Measurements from ENCODE around the gene RGS18.

DNA sequence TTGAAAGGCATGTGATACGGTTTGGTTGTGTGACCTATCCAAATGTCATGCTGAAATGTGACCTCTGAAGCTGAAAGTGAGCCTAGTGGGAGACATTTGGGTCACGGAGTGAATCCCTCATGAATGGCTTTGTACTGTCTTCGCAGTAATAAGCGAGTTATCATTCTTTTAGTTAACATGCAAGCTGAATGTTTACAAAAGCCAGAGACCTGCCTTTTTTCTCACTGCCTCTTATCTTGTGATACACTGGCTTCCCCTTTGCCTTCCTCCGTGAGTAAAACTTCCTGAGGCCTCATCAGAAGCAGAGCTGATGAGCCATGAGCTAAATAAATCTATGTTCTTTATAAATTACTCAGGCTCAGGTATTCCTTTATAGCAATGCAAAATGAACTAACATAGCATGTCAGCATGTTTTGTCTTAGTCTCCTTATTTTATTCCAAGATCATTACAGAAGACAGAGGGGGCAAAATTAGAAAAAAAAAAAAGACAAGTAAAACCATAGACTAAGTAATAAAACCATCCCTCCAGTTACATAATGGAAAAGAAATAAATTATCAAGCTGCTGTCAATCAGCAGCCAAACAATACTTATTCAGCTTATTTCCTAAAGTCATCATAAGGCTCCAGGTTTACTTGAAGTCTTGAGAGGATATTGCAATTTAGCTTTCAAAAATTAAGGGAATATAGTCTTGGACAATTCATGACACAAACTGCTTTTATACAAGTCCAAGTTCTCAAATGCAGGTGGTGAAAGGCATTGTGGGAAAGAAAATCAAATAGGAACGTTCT, 12.1 kb downstream of the RGS18 start:
- TF ChIP-seq, protein P1, sequence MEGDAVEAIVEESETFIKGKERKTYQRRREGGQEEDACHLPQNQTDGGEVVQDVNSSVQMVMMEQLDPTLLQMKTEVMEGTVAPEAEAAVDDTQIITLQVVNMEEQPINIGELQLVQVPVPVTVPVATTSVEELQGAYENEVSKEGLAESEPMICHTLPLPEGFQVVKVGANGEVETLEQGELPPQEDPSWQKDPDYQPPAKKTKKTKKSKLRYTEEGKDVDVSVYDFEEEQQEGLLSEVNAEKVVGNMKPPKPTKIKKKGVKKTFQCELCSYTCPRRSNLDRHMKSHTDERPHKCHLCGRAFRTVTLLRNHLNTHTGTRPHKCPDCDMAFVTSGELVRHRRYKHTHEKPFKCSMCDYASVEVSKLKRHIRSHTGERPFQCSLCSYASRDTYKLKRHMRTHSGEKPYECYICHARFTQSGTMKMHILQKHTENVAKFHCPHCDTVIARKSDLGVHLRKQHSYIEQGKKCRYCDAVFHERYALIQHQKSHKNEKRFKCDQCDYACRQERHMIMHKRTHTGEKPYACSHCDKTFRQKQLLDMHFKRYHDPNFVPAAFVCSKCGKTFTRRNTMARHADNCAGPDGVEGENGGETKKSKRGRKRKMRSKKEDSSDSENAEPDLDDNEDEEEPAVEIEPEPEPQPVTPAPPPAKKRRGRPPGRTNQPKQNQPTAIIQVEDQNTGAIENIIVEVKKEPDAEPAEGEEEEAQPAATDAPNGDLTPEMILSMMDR (conservative IDR thresholded peaks at IDR 0.05; ENCODE audit: low read length) = no peak
- no peak for TF ChIP-seq EZH2phosphoT487 (IDR thresholded peaks at IDR 0.05; ENCODE audit: borderline replicate concordance)
